Measurements from ENCODE around the gene ZNF749.

The ZNF749 gene

GRCh38 chr19:57435062-57435978, at the start of gene ZNF749:
Gene ZNF749, plus strand, starts transcription at chr19:57435325. Its CDS starts 254 bp downstream, at chr19:57435579.
- peak; percentile 98 for DNase-seq

- DNase-seq, result no peak
Measured at GRCh38 chr19:57389194-57389729, 45.9 kb upstream of the ZNF749 start.

- peak; percentile 98 for DNase-seq
Measured at GRCh38 chr19:57389730-57390598, 45.2 kb upstream of the ZNF749 start, which contains the start of gene ZNF548. Gene ZNF548, plus strand, starts transcription at chr19:57389854. Its CDS starts 246 bp downstream, at chr19:57390100.

- DNase-seq, result no peak
Measured at GRCh38 chr19:57395710-57396109, 39.4 kb upstream of the ZNF749 start.

- no peak for DNase-seq
Measured at GRCh38 chr19:57398868-57399267, 36.3 kb upstream of the ZNF749 start.

- DNase-seq, result no peak
Measured at GRCh38 chr19:57403737-57404563, 31.2 kb upstream of the ZNF749 start.

GRCh38 chr19:57406516-57407123, 28.5 kb upstream of the ZNF749 start:
- peak; percentile 20 for DNase-seq

GRCh38 chr19:57410877-57411671, 24.1 kb upstream of the ZNF749 start, which contains the start of gene ZNF17:
Gene ZNF17, plus strand, starts transcription at chr19:57411161. Its CDS starts 2,455 bp downstream, at chr19:57413616.
- DNase-seq, result peak; percentile 89

GRCh38 chr19:57419439-57419838, 15.7 kb upstream of the ZNF749 start:
- no peak for DNase-seq

- DNase-seq, result no peak
Measured at GRCh38 chr19:57421037-57421436, 14.1 kb upstream of the ZNF749 start.

GRCh38 chr19:57434386-57435061, 601 bp upstream of the ZNF749 start:
- no peak for DNase-seq

- no peak for DNase-seq
Measured at GRCh38 chr19:57436417-57436816, 1.3 kb downstream of the ZNF749 start.

GRCh38 chr19:57437931-57438330, 2.8 kb downstream of the ZNF749 start:
- no peak for DNase-seq

- no peak for DNase-seq
Measured at GRCh38 chr19:57438925-57439324, 3.8 kb downstream of the ZNF749 start.

- no peak for DNase-seq
Measured at GRCh38 chr19:57441979-57442752, 7.0 kb downstream of the ZNF749 start.

GRCh38 chr19:57443121-57443696, 8.1 kb downstream of the ZNF749 start:
- DNase-seq, result no peak

- no peak for DNase-seq
Measured at GRCh38 chr19:57452307-57452706, 17.2 kb downstream of the ZNF749 start.

GRCh38 chr19:57465680-57466381, 30.7 kb downstream of the ZNF749 start:
- no peak for DNase-seq
